Measurements from ENCODE around the gene PCAT7. TPM values are rescaled to one million over a fixed set of nuclear protein-coding genes. Genes with fewer than 3 reads are reported as not detected.

PCAT7 gene
- total and polyA plus RNA-seq, 9 donors, result 0.04 to 0.05 TPM; not detected in 7

DNA sequence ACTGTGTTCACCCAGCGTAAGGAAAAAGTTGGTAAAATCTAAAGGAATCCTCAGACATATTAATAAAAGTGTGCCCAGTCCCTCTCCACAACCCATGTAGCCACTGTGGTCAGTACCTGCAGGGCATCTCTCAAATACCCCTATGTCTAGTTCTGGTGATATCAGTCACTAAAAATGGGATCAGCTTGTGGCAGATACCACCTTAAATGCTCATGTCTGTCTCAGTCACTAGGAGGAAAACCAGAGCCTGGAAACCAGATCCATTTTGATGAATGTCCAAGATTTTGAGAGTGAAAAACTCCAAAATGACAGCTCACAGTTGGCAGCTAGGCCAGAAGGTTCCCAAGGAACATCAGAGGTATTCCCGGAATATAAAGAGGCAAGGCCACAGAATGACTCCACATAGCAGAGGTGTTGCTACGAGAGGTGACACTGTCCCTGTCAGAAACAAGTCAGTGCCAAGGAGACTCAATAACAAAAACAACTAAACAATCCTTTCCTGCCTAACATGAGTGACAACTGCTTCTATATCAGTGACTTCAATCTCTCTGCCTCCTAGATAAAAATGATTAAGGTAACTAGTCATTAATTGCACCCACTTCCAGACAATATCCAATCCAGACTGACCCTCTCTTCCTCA lies 13.5 kb downstream of the PCAT7 start:
- intact Hi-C loops (cut with DNase I), result no loop called here
- Histone ChIP-seq H3K4me1 (ENCODE audit: insufficient read depth) (no peaks in the 10 kb centered on the region), H3K36me3 (no peaks in the 10 kb centered on the region), H3K27ac (no peak overlapping the region), H3K27me3 (no peaks in the 10 kb centered on the region), H3K9me3 (no peaks in the 10 kb centered on the region), H3K4me3 (no peak overlapping the region)
- 75 to 87% (median 77%) methylated on average over 3 of the region's 3 CpGs for WGBS, 3 donors
- TF ChIP-seq EP300 (IDR thresholded peaks at IDR 0.05) (no peak), POLR2A (IDR thresholded peaks at IDR 0.05) (no peak)
- TF ChIP-seq, protein P1, sequence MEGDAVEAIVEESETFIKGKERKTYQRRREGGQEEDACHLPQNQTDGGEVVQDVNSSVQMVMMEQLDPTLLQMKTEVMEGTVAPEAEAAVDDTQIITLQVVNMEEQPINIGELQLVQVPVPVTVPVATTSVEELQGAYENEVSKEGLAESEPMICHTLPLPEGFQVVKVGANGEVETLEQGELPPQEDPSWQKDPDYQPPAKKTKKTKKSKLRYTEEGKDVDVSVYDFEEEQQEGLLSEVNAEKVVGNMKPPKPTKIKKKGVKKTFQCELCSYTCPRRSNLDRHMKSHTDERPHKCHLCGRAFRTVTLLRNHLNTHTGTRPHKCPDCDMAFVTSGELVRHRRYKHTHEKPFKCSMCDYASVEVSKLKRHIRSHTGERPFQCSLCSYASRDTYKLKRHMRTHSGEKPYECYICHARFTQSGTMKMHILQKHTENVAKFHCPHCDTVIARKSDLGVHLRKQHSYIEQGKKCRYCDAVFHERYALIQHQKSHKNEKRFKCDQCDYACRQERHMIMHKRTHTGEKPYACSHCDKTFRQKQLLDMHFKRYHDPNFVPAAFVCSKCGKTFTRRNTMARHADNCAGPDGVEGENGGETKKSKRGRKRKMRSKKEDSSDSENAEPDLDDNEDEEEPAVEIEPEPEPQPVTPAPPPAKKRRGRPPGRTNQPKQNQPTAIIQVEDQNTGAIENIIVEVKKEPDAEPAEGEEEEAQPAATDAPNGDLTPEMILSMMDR (IDR thresholded peaks at IDR 0.05), result no peak
- no peak for DNase-seq

DNA sequence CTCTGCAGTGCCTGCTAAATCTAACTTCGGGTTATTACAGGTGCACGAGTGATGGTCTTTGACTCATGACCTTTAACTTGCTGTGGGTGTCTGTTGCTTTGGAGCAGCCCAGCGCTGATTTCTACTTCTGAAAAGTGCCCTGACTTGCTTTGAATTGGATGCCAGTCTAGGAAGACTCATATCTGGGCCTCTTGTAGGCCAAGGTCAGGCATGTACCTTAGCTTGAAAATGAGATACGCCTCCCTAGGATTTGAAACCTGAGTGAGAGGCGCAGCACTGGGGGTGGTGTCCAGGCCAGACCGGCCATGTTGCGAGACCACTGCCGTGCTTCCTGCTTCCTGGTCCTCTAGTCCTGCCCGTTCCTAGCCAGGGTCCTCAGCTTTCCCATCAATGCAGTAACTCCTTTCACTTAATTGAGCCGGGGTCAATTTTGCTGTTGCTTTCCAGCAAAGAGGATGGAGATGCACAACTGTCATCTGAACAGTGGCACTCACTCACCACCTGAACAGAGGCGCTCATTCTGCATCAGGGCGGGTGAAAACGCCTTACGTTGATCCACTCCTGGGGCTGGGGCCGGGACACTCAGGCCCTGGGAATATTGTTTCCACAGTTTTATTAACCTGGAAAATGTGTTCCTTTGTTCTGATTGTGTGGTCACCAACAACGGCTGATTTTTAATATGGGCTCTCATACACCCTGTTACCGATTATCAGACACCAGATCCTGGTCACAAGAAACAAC lies 14.3 kb downstream of the PCAT7 start:
- intact Hi-C loops (cut with DNase I), result no loop called here
- Histone ChIP-seq H3K9me3 (no peaks in the 10 kb centered on the region), H3K27me3 (no peaks in the 10 kb centered on the region), H3K4me1 (ENCODE audit: insufficient read depth) (no peaks in the 10 kb centered on the region), H3K27ac (no peak overlapping the region), H3K36me3 (no peaks in the 10 kb centered on the region), H3K4me3 (no peak overlapping the region)
- no peak for DNase-seq
- 86 to 89% (median 88%) methylated on average over 17 of the region's 17 CpGs for WGBS, 3 donors
- TF ChIP-seq EP300 (IDR thresholded peaks at IDR 0.05) (no peak), POLR2A (IDR thresholded peaks at IDR 0.05) (no peak)
- TF ChIP-seq, protein P1 (IDR thresholded peaks at IDR 0.05), result no peak

DNA sequence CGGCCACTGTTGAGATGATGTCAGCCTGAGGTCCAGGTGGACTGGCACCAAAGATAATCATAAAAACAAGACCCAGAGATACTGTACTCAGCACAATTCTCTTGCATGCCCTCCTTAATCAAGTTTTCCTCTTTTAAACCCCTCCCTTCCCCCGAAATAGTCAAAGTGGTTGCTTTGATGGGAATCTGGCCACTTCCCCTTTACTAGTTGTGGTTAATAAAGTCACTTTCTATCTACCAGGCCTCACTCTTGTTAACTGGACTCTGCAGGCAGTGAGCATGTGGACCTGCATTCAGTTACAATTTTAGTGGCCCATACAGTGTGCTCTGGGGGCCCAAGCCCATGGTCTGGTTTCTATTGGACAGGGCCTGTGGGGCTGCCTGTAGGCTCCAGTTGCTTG lies 21.2 kb downstream of the PCAT7 start:
- no peak for TF ChIP-seq POLR2A (IDR thresholded peaks at IDR 0.05)
- no peak overlapping the region for H3K4me3 ChIP-seq
- no peak for DNase-seq
- 76 to 88% (median 81%) methylated on average over 2 of the region's 2 CpGs for WGBS, 3 donors
- no peaks in the 10 kb centered on the region for H3K27me3 ChIP-seq
- no peak overlapping the region for H3K27ac ChIP-seq
- no peaks in the 10 kb centered on the region for H3K4me1 ChIP-seq (ENCODE audit: insufficient read depth)
- intact Hi-C loops (cut with DNase I), result no loop called here
- no peaks in the 10 kb centered on the region for H3K36me3 ChIP-seq
- H3K9me3 ChIP-seq, result no peaks in the 10 kb centered on the region

DNA sequence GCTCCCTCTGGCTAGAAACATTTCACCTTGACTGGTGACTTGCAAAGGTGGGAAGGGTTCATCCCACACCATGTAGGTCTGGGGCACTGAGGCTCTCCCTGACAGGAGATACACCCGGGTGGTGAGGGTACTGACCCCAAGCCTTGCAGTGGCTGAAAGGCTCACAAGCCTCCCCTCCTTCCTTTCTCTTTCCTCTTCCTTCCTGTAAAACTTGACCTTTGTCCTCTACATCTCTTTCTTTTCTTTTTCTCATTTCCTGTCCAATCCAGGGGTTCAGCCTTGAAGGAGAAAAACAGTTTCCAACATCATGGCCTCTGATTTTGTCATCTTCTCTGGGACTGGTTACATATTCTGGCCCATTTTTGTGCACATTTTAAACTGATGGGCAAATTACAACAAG lies 22.2 kb downstream of the PCAT7 start:
- Histone ChIP-seq H3K4me3 (no peak overlapping the region), H3K27ac (no peak overlapping the region), H3K27me3 (no peaks in the 10 kb centered on the region), H3K4me1 (ENCODE audit: insufficient read depth) (no peaks in the 10 kb centered on the region), H3K36me3 (no peaks in the 10 kb centered on the region), H3K9me3 (no peaks in the 10 kb centered on the region)
- WGBS, 3 donors, result 0 to 44% (median 3%) methylated on average over 1 of the region's 1 CpG
- DNase-seq, result no peak
- TF ChIP-seq, protein P1 (IDR thresholded peaks at IDR 0.05), result no peak
- TF ChIP-seq POLR2A (IDR thresholded peaks at IDR 0.05), result no peak
- intact Hi-C loops (cut with DNase I), result no loop called here

DNA sequence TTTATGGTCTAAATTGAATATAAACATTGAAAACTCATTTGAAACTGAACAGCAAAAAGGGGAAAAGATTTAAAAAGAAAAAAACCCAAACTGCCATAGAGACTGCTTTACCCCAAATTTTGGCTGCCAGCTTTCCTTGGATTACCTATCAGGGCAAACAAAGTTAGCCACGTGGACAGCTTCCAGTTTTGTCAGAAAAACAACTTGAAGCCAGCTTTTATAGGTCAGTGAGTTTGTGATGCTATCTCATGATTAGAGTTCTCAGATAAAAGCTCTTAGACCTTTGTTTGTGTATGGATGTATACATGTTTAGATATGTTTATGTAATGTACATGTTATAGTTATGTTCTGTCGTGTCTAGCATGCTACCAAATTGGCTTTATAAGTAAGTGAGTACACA lies 22.7 kb downstream of the PCAT7 start:
- intact Hi-C loops (cut with DNase I), result no loop called here
- 17 to 19% (median 18%) methylated on average over 2 of the region's 2 CpGs for WGBS, 3 donors

More for the DNA sequence above, 22.7 kb downstream of the PCAT7 start:
- H3K9me3 ChIP-seq, result no peaks in the 10 kb centered on the region
- H3K4me3 ChIP-seq, result no peak overlapping the region
- no peak overlapping the region for H3K27ac ChIP-seq
- TF ChIP-seq EP300 (IDR thresholded peaks at IDR 0.05) (no peak), POLR2A (IDR thresholded peaks at IDR 0.05) (no peak)
- TF ChIP-seq, protein P1 (IDR thresholded peaks at IDR 0.05), result no peak
- H3K4me1 ChIP-seq (ENCODE audit: insufficient read depth), result no peaks in the 10 kb centered on the region
- no peaks in the 10 kb centered on the region for H3K36me3 ChIP-seq
- no peak for DNase-seq
- H3K27me3 ChIP-seq, result no peaks in the 10 kb centered on the region

Data from ovary (tissue), 9 donors.